ENCODE data around the gene KCTD12.

DNA sequence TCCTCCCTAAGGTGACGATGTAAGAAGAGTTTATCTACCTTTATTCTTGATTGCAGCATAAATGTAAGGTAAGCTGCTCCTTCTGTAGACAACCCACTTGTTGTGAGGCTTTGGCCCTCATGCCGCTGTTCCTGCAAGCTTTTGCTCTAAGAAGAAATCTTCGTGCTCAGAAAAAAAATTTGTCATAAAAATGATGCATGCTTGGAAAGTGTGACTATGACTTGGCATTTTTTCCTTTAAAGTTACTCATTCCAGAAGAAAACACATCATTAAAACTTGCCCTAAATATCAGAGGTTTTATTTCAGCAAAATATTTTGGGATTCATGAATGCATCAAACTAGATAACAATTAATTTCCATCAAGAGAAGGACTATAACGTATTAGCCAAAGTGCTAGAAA lies 39.8 kb downstream of the KCTD12 start:
- TF ChIP-seq, protein P1, sequence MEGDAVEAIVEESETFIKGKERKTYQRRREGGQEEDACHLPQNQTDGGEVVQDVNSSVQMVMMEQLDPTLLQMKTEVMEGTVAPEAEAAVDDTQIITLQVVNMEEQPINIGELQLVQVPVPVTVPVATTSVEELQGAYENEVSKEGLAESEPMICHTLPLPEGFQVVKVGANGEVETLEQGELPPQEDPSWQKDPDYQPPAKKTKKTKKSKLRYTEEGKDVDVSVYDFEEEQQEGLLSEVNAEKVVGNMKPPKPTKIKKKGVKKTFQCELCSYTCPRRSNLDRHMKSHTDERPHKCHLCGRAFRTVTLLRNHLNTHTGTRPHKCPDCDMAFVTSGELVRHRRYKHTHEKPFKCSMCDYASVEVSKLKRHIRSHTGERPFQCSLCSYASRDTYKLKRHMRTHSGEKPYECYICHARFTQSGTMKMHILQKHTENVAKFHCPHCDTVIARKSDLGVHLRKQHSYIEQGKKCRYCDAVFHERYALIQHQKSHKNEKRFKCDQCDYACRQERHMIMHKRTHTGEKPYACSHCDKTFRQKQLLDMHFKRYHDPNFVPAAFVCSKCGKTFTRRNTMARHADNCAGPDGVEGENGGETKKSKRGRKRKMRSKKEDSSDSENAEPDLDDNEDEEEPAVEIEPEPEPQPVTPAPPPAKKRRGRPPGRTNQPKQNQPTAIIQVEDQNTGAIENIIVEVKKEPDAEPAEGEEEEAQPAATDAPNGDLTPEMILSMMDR (IDR thresholded peaks at IDR 0.05) = no peak
- TF ChIP-seq POLR2A (IDR thresholded peaks at IDR 0.05) (no peak), POLR2AphosphoS5 (IDR thresholded peaks at IDR 0.05) (no peak)

Measured in prostate gland (tissue), 2 donors.